Activated T-helper 9 cell treated with anti-CD3 and anti-CD28 coated beads, Interleukin-2, amount 50 U/mL, for 16 hours (primary cell): ENCODE results near the gene GCHFR.

Experiments used
- DNase-seq: peaks from one replicate; pipeline ENCODE4 v3.0.0-alpha.2; 2020; ENCODE audit warnings: low read depth

Gene GCHFR

GRCh38 chr15:40812721-40813425 lies 49.0 kb downstream of the GCHFR start:
- no peak for DNase-seq

DNA sequence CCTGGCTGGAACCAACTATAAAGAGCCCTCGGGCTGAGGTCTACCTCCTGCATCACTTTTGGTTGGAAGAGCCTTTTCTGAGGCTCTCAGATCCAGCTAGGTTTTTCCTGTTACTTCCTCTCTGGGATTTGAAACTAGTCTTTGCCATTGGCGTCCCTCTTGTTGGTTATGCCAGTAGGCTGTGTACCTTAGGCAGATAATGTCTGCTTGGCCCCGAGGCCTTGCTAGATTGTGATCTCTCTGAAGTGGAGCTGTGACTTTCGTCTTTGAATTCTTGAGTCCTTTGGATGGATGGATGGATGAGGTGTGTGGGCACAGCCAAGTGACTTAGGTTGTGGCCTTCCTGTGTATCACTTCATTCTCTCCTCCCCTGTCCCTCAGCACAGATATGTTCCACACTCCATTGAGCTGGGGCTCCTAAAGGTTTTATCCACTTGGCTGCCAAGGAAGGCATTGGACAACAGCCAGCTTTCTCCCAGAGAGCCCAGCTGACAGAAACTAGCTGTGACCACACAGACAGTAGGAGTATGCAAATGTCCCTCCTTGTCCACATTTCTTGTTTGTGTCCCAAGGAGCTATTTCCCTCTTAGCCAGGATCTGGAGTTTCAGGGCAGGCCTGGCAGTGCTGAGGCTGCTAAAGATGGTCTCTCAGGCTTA lies 51.3 kb downstream of the GCHFR start:
- no peak for DNase-seq
